H1 (cell line): ENCODE measurements around the gene SIPA1L3. TPM values are rescaled to one million over a fixed set of nuclear protein-coding genes. Genes with fewer than 3 reads are reported as not detected.
A peak's percentile ranks its signal among the peaks of the same experiment; 100 is the strongest.

ENCODE experiments used
- CTCF ChIA-PET: fragments of 300-600 bp; sonication (Branson Sonifier 250); formaldehyde crosslinking; loops from one replicate; lab custom pipeline; 2021; ENCODE audit not compliant: partially characterized antibody; lab: Charles Lee
- POLR2A ChIA-PET: fragments of 300-600 bp; sonication (Branson Sonifier 250); formaldehyde crosslinking; loops from one replicate; lab custom pipeline; 2021; ENCODE audit warnings: inconsistent platforms; ENCODE audit not compliant: partially characterized antibody; lab: Charles Lee
- DNase-seq, 2 experiments: peaks; one replicate each; pipeline versions ENCODE4 v3.0.0 to v3.0.0-alpha.2; 2010 to 2022; ENCODE audit warnings: low spot score in 2 of 2, low read depth in 1 of 2, mixed read lengths in 1 of 2
- FAIRE-seq: peaks from 2 replicates; lab custom pipeline; 2011; peaks lifted over from hg19 to GRCh38; lab: Jason Lieb, UNC
- H2AFZ ChIP-seq: 2 replicates; pipeline ENCODE4 v1.8.1; 2012; ENCODE audit warnings: low read length, inconsistent platforms
- H2AK5ac ChIP-seq: 2 replicates; pipeline ENCODE4 v1.6.1; 2013; ENCODE audit warnings: low read depth, low read length
- H2BK120ac ChIP-seq: replicated peaks from 2 replicates; pipeline ENCODE3; 2013; ENCODE audit warnings: low read depth, low read length, inconsistent platforms
- H2BK12ac ChIP-seq: 2 replicates; pipeline ENCODE4 v1.6.1; 2013; ENCODE audit warnings: low read depth, low read length
- H2BK15ac ChIP-seq: 2 replicates; pipeline ENCODE4 v1.6.1; 2013; ENCODE audit warnings: low read length
- H2BK20ac ChIP-seq: 2 replicates; pipeline ENCODE4 v1.6.1; 2013; ENCODE audit warnings: low read length
- H2BK5ac ChIP-seq: 2 replicates; pipeline ENCODE4 v1.6.1; 2013; ENCODE audit warnings: low read depth, low read length
- H3K14ac ChIP-seq: 2 replicates; pipeline ENCODE4 v1.6.1; 2013; ENCODE audit warnings: inconsistent platforms; ENCODE audit not compliant: insufficient read length
- H3K18ac ChIP-seq: 2 replicates; pipeline ENCODE4 v1.6.1; 2013; ENCODE audit warnings: low read length; ENCODE audit errors: extremely low read depth
- H3K23ac ChIP-seq: 2 replicates; pipeline ENCODE4 v1.6.1; 2013; ENCODE audit warnings: inconsistent platforms; ENCODE audit not compliant: insufficient read length
- H3K23me2 ChIP-seq: 2 replicates; pipeline ENCODE4 v1.6.1; 2013; ENCODE audit warnings: low read depth, low read length
- H3K27ac ChIP-seq: 2 replicates; pipeline ENCODE4 v1.6.1; 2011; ENCODE audit warnings: low read depth, low read length, inconsistent platforms
- H3K27me3 ChIP-seq, 4 experiments: replicated peaks in 1 of 4; 1 replicate in 1 of 4; 2 replicates in 3 of 4; pipeline versions ENCODE4 v1.6.1 to v1.8.1; 2011 to 2013; ENCODE audit warnings: low read length in 3 of 4, mild to moderate bottlenecking in 3 of 4, inconsistent platforms in 2 of 4, mixed read lengths in 2 of 4, moderate library complexity in 1 of 4; ENCODE audit not compliant: control insufficient read depth in 3 of 4, insufficient read depth in 3 of 4; ENCODE audit errors: extremely low read depth in 1 of 4
- H3K36me3 ChIP-seq, 4 experiments: 2 replicates each; pipeline versions ENCODE4 v1.6.1 to v1.8.1; 2011 to 2013; ENCODE audit warnings: mild to moderate bottlenecking in 4 of 4, low read length in 3 of 4, moderate library complexity in 2 of 4, control low read depth in 1 of 4, inconsistent platforms in 1 of 4; ENCODE audit not compliant: insufficient read depth in 4 of 4, control insufficient read depth in 2 of 4
- H3K4ac ChIP-seq: replicated peaks from 2 replicates; pipeline ENCODE3; 2013; ENCODE audit warnings: low read length, low read depth, mixed read lengths, inconsistent platforms; ENCODE audit not compliant: insufficient read length
- H3K4me1 ChIP-seq, 4 experiments: replicated peaks in 1 of 4; 1 replicate in 1 of 4; 2 replicates in 3 of 4; pipeline versions ENCODE4 v1.6.1 to v1.8.1; 2011 to 2013; ENCODE audit warnings: low read length in 3 of 4, inconsistent platforms in 2 of 4, mixed read lengths in 1 of 4; ENCODE audit not compliant: insufficient read depth in 4 of 4, control insufficient read depth in 3 of 4
- H3K4me2 ChIP-seq, 2 experiments: 2 replicates each; pipeline versions ENCODE4 v1.6.1 to v1.8.1; 2011 to 2013; ENCODE audit warnings: low read depth in 2 of 2, low read length in 2 of 2, control low read depth in 1 of 2, inconsistent platforms in 1 of 2, mild to moderate bottlenecking in 1 of 2; ENCODE audit not compliant: insufficient read depth in 1 of 2
- H3K4me3 ChIP-seq, 4 experiments: fragments of 200-600, 300-600 bp in 1 of 4; sonication (generic), shearing (Covaris generic), sonication (Bioruptor Twin) in 1 of 4; 2 replicates each; pipeline versions ENCODE4 v1.5.1 to v1.8.1; 2011 to 2016; ENCODE audit warnings: low read length in 4 of 4, low read depth in 3 of 4, control low read depth in 2 of 4, inconsistent platforms in 2 of 4, mild to moderate bottlenecking in 2 of 4, mixed read lengths in 1 of 4, moderate library complexity in 1 of 4; ENCODE audit not compliant: insufficient read depth in 2 of 4; ENCODE audit errors: extremely low read depth in 1 of 4
- H3K56ac ChIP-seq: replicated peaks from 2 replicates; pipeline ENCODE3; 2013; ENCODE audit warnings: low read depth, mild to moderate bottlenecking, mixed read lengths, low read length, inconsistent platforms; ENCODE audit not compliant: insufficient read length
- H3K79me1 ChIP-seq: 2 replicates; pipeline ENCODE4 v1.6.1; 2013; ENCODE audit warnings: low read depth, low read length, control low read depth
- H3K79me2 ChIP-seq, 2 experiments: 2 replicates each; pipeline versions ENCODE4 v1.6.1 to v1.8.1; 2012 to 2013; ENCODE audit warnings: low read length in 2 of 2, mild to moderate bottlenecking in 2 of 2, inconsistent platforms in 1 of 2; ENCODE audit not compliant: insufficient read depth in 2 of 2, control insufficient read depth in 1 of 2
- H3K9ac ChIP-seq, 4 experiments: replicated peaks in 1 of 4; 1 replicate in 1 of 4; 2 replicates in 3 of 4; pipeline versions ENCODE4 v1.6.1 to v1.8.1; 2011 to 2013; ENCODE audit warnings: low read depth in 3 of 4, low read length in 3 of 4, control low read depth in 2 of 4, mild to moderate bottlenecking in 2 of 4, moderate library complexity in 2 of 4, inconsistent platforms in 1 of 4; ENCODE audit errors: extremely low read depth in 1 of 4
- H3K9me3 ChIP-seq, 2 experiments: 2 replicates each; pipeline versions ENCODE4 v1.6.1 to v1.8.1; 2012 to 2013; ENCODE audit warnings: mild to moderate bottlenecking in 2 of 2, moderate library complexity in 2 of 2, control low read depth in 1 of 2, inconsistent platforms in 1 of 2, low read depth in 1 of 2, low read length in 1 of 2, mixed read lengths in 1 of 2; ENCODE audit not compliant: insufficient read depth in 2 of 2
- H4K20me1 ChIP-seq, 2 experiments: replicated peaks in 1 of 2; 2 replicates each; pipeline versions ENCODE3 to v1.8.1; 2011 to 2013; ENCODE audit warnings: inconsistent platforms in 2 of 2, low read length in 2 of 2, mild to moderate bottlenecking in 1 of 2; ENCODE audit not compliant: insufficient read depth in 2 of 2, control insufficient read depth in 1 of 2
- H4K5ac ChIP-seq: 2 replicates; pipeline ENCODE4 v1.6.1; 2013; ENCODE audit warnings: low read length, low read depth, mixed read lengths, inconsistent platforms; ENCODE audit not compliant: insufficient read length
- H4K8ac ChIP-seq: 2 replicates; pipeline ENCODE4 v1.8.0; 2013; ENCODE audit warnings: mild to moderate bottlenecking, moderate library complexity, low read length, inconsistent platforms; ENCODE audit not compliant: insufficient read depth; ENCODE audit errors: extremely low read depth
- H4K91ac ChIP-seq: replicated peaks from 2 replicates; pipeline ENCODE3; 2013; ENCODE audit warnings: low read length, mixed read lengths, inconsistent platforms; ENCODE audit not compliant: insufficient read length
- BRCA1 ChIP-seq: IDR thresholded peaks from 2 replicates; pipeline ENCODE4 v1.6.1; 2012; ENCODE audit warnings: low read depth, low read length, improper control_type of control experiment
- NANOG ChIP-seq: IDR thresholded peaks from 2 replicates; pipeline ENCODE4 v1.6.1; 2011; ENCODE audit warnings: low read length, low read depth, mild to moderate bottlenecking, inconsistent platforms; ENCODE audit not compliant: insufficient read depth, poor library complexity, severe bottlenecking
- RAD21 ChIP-seq, 2 experiments: IDR thresholded peaks in 1 of 2; conservative IDR thresholded peaks in 1 of 2; 2 replicates each; pipeline ENCODE4 v1.6.1; 2011; ENCODE audit warnings: low read depth in 2 of 2, low read length in 2 of 2, improper control_type of control experiment in 1 of 2, inconsistent platforms in 1 of 2, mild to moderate bottlenecking in 1 of 2, moderate library complexity in 1 of 2
- RBBP5 ChIP-seq: IDR thresholded peaks from 2 replicates; pipeline ENCODE4 v1.7.1; 2012; ENCODE audit warnings: low read depth, mild to moderate bottlenecking, inconsistent platforms, low read length, moderate library complexity, borderline replicate concordance
- SP1 ChIP-seq: IDR thresholded peaks from 2 replicates; pipeline ENCODE4 v1.6.1; 2011; ENCODE audit warnings: low read depth, low read length
- SP2 ChIP-seq: IDR thresholded peaks from 2 replicates; pipeline ENCODE4 v1.6.1; 2012; ENCODE audit warnings: mild to moderate bottlenecking, low read length, inconsistent platforms
- SP4 ChIP-seq: IDR thresholded peaks from 2 replicates; pipeline ENCODE4 v1.6.1; 2012; ENCODE audit warnings: low read length, inconsistent platforms
- USF2 ChIP-seq: IDR thresholded peaks from 2 replicates; pipeline ENCODE4 v1.6.1; 2011; ENCODE audit warnings: low read length, improper control_type of control experiment
- WGBS, 2 experiments: shearing (Covaris generic) in 1 of 2; methylation state at CpG; one replicate each; pipeline versions ENCODE4 v1.1.6 to v1.1.7; 2013 to 2015; ENCODE audit warnings: low lambda C conversion rate in 2 of 2, mixed read lengths in 2 of 2, inconsistent platforms in 1 of 2, low coverage in 1 of 2, missing lambda C conversion rate in 1 of 2; ENCODE audit not compliant: insufficient replicate concordance in 2 of 2, insufficient coverage in 1 of 2, insufficient read length in 1 of 2; ENCODE audit errors: extremely low coverage in 1 of 2, missing lambda C conversion rate in 1 of 2; 5-methylcytosine and 5-hydroxymethylcytosine counted together
- polyA plus RNA-seq, 7 experiments: library from polyadenylated mRNA; depleted of rRNA in 3 of 7; stranded (reverse) in 5 of 7; unstranded in 2 of 7; fragments of >200 nt in 5 of 7; fragments of 200-250 nt in 2 of 7; gene quantifications; 1 replicate in 5 of 7; 2 replicates in 1 of 7; 4 replicates in 1 of 7; pipeline versions ENCODE4 v1.2.1 to v1.2.3, GENCODE V29; 2011 to 2013; ENCODE audit warnings: missing spikeins in 2 of 7, mixed read lengths in 2 of 7
- total RNA-seq: library from RNA; stranded (reverse); fragmentation: NEBNext Ultra II Directional; extraction: Animal tissue kit (Norgen Biotek cat#: 25700); gene quantifications from 2 replicates; pipeline ENCODE4 v1.2.1, GENCODE V29; 2021

The SIPA1L3 gene
- total and polyA plus RNA-seq, 2 of the 8 experiments (the other 6 are each of a cell fraction or from before 2014, with no cell fraction given): 15.0 to 54.9 TPM

GRCh38 chr19:38024992-38025908 lies 118.2 kb downstream of the SIPA1L3 start:
- H3K79me1 ChIP-seq: peaks cover 8% of the 10 kb centered on the region
- H3K4me1 ChIP-seq: peaks cover 0 to 10% (median 5%) of the 10 kb centered on the region in 4 experiments; a peak in 4 of 7 replicates
- no peak overlapping the region for H4K8ac ChIP-seq
- H3K9ac ChIP-seq: no peak overlapping the region
- no peak overlapping the region for H2BK20ac ChIP-seq
- H3K23ac ChIP-seq: no peak overlapping the region
- no peak overlapping the region for H3K56ac ChIP-seq
- H2BK12ac ChIP-seq: peak overlapping the region; percentile 30; the same call in 1 of the 2 replicates
- no peak overlapping the region; a peak in 1 of 8 replicates for H3K4me3 ChIP-seq
- H3K4ac ChIP-seq: no peak overlapping the region
- no peaks in the 10 kb centered on the region for H3K23me2 ChIP-seq
- peaks cover 0 to 2% of the 10 kb centered on the region in 2 experiments for H4K20me1 ChIP-seq
- H3K9me3 ChIP-seq: no peaks in the 10 kb centered on the region
- DNase-seq: no peak
- no peak overlapping the region for H2AFZ ChIP-seq
- H2BK120ac ChIP-seq: no peak overlapping the region
- H4K91ac ChIP-seq: no peak overlapping the region
- ChIA-PET POLR2A (interaction anchor here (0.5 to 2.3 kb wide), 7 partner anchors 8 to 1079 kb away, joined by 3 to 10 read pairs (median 3); no protein-coding TSS in a partner anchor), CTCF (interaction anchor here (1.2 to 2.2 kb wide), 3 partner anchors 8 to 108 kb away, joined by 4 to 7 read pairs (median 6); no protein-coding TSS in a partner anchor)
- H3K79me2 ChIP-seq: peaks cover 0 to 20% of the 10 kb centered on the region in 2 experiments; a peak in 1 of 4 replicates
- no peak overlapping the region for H3K18ac ChIP-seq
- H3K36me3 ChIP-seq: 0 out of 8 replicates have a peak, but pooled peaks cover 0 to 3% (median 0%) of the 10 kb centered on the region in 4 experiments
- peak overlapping the region; percentile 76 for H2BK15ac ChIP-seq
- H2BK5ac ChIP-seq: peak overlapping the region; percentile 75; the same call in 1 of the 2 replicates
- no peak overlapping the region for H3K14ac ChIP-seq
- FAIRE-seq: peak; percentile 93
- 0 out of 2 replicates have a peak overlapping the region, but pooled peaks have one; percentile 77 for H2AK5ac ChIP-seq
- no peak overlapping the region; the same call in 1 of the 2 replicates for H3K27ac ChIP-seq
- 75% methylated on average over 22 of the region's 22 CpGs; no CpG with 5 or more reads in 1 of the 2 experiments for WGBS, 2 experiments
- H3K4me2 ChIP-seq: no peak overlapping the region
- H3K27me3 ChIP-seq: no peaks in the 10 kb centered on the region
- H4K5ac ChIP-seq: no peak overlapping the region
- TF ChIP-seq BRCA1 (no peak), NANOG (no peak), RBBP5 (no peak), SP2 (no peak), SP1 (0 out of 2 replicates have a peak, but pooled peaks have one; percentile 9), SP4 (no peak), USF2 (peak; percentile 84), RAD21 (IDR thresholded peaks at IDR 0.05 in 1 of 2, conservative IDR thresholded peaks at IDR 0.05 in 1 of 2; ENCODE audit: low read depth in 2 of 2, low read length in 2 of 2) (no peak)
